HG03439 (cell line): Measurements from ENCODE around the gene ZGLP1.

Experiments
- ATAC-seq: cut with Tn5 transposase; IDR thresholded peaks from one replicate; pipeline ENCODE4 v1.9.1; 2021; ENCODE audit warnings: mild to moderate bottlenecking, moderate library complexity; ENCODE audit not compliant: unreplicated experiment

The ZGLP1 gene

GRCh38 chr19:10328558-10329429 is 19.2 kb upstream of the ZGLP1 start:
- ATAC-seq: no peak

DNA sequence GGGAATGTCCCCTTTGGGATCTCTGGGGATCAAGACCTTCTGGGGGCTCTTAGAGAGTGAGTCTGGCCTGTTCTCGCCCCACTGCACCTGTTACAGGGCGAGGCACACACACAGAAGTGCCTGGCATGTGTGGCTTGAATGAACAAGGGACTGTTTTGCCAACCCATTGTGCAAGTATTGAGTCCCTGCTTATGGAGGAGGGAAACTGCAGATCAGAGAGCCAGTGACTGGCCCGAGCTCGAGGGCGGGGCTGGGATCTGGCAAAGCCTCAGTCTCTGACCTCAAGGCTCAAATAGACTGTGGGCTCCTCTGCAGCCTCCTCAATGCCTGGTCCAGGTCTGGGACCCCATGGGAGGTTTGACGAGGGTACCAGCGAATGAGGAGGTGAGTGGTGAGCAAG is 18.2 kb upstream of the ZGLP1 start:
- no peak for ATAC-seq

DNA sequence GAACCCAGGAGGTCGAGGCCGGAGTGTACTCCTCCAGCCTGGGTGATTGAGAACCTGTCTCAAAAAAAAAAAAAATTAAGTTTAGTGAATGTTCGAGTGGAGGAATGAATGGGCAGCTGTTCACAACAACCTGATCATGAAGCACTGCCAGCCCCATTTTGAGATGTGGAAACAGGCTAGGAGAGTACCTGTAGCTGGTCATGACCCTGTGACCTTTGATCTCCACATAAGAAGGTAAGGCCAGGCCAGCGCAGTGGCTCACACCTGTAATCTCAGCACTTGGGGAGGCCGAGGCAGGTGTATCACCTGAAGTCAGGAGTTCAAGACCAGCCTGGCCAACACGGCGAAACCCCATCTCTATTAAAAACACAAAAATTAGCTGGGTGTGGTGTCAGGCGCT is 16.1 kb upstream of the ZGLP1 start:
- no peak for ATAC-seq

DNA sequence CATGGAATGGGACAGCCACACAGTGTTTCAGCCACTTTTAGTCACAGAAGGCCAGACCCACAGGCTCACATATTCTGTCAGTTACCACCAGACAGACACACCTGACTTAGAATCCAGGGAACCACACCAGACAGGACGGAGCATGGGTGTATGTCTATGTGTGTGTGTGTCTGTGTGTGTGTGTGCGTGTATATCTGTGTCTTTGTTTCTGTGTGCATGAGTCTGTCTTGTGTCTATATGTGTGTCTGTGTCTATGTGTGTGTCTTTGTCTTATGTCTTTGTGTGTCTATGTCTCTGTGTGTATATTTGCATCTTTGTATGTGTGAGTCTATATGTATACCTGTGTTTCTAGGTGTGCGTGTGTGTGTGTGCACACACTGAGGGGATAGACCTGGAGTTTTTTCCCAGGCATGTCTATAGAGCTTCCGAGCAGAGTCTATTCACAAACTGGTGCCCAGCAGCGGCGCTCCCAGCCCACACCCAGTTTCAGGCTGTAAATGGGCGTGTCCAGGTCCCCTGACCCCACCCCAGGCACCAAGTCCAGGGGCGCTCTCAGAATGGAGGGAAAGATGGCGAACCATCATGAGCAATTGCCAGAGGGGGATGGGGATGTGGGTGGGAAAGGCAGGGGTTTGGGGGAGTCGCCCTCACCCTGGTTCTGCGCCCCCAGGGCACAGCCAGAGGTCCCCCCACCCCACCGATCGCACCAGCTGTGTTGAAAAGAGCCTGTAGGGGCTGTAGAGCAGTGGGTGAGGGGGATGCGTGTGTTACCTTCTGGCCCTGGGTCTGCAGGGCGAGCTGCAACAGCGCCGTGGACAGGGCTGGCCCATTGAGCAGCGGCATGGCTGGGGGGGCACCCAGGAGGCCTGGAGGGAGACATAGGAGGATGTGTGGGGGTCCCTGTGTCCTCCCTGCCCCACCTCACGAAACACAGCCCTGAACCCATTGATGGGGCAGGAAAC is 12.5 kb upstream of the ZGLP1 start:
- no peak for ATAC-seq

- no peak for ATAC-seq
Observed at GRCh38 chr19:10321417-10321797, 11.8 kb upstream of the ZGLP1 start.

GRCh38 chr19:10320602-10321416 is 11.2 kb upstream of the ZGLP1 start:
- ATAC-seq: no peak

GRCh38 chr19:10318807-10319682 is 9.4 kb upstream of the ZGLP1 start:
- ATAC-seq: no peak

GRCh38 chr19:10317857-10318462 is 8.3 kb upstream of the ZGLP1 start:
- ATAC-seq: no peak

DNA sequence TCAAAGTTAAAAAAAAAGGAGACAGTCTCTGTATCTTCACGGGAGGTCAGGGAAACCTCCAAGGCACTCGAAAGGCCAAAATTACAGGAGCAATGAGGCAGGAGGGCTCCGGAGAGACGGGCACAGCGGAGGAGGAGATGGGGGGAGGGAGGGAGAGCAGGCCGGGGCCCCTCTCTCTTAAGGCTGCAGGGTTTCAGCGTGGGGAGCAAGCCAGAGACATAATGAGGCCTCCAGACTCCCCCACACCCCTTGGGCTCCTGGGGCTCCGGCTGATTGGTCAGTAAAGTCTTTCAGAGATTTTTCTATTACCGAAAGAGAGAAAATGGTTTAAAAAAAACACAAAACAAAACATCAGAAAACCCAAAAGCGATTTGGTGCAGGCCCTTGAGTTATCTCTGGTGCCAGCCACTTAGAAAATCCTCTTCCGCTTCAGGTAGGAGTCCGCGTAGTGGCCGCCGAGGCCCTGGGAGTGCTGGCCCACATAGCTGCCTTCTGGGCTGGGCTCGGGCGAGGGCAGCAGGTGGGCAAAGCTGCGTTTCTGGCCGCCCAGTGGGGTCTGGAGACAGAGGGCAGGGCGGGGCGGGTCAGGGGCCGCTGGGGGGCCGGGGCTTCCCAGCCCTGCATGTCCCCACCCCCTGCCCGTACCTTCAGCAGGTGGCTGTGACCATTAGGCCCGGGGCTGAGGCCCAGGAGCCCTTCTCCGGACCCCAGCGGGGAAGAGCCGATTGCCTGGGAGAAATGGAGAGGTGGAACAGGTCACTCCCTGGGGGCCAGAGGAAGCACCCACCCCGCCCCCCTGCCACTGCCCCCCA is 7.6 kb upstream of the ZGLP1 start:
- no peak for ATAC-seq

GRCh38 chr19:10316229-10317044 is 6.8 kb upstream of the ZGLP1 start:
- ATAC-seq: no peak

DNA sequence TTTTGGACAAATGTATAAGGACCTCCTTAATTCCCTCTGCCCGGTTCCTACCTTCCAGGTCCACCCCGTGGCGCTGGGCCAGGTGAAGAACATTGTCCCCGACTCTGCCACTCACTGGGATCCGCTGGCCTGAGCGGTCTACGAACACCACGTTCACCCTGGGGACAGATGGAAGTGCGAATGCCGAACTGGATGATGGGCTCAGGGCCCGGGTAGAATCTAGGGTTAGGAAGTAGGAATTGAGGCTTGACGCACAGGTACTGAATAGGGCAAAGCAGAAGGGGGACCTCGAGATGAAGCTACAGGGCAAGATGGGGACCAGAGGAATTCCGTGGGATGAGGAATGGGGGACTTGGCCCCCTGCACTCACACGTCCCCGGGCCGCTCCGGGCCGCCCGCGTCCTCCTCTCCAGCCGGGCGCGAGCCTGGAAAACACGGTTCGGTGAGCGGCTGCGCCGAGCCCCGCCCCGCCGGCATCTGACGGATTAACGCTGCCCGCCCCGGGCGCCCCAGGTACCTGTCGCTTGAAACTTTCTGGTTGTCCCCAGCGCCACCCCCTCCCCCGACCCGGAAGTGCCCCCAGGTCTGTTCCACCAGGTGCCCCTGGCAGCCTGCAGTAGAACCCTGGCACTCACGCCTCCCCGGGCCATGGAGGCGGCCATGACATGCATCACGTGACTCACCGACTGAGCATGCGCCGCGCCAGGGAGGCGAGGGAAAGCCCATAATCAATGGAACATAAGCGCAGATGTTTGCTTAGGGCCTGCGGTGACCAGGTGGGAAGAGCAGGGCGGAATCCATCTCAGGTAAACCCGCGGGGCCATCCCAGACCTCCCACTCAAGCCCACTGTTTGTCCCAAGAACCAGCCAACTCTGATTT is 6.0 kb upstream of the ZGLP1 start, which contains the start of gene FDX2:
TSS of gene FDX2 (minus strand) at position 681 of the 880 bp plus-strand sequence. CDS start at position 662, 19 bp downstream.
- ATAC-seq: peak; percentile 59

- ATAC-seq: no peak
Observed at GRCh38 chr19:10306327-10306726, 3.3 kb downstream of the ZGLP1 start.

DNA sequence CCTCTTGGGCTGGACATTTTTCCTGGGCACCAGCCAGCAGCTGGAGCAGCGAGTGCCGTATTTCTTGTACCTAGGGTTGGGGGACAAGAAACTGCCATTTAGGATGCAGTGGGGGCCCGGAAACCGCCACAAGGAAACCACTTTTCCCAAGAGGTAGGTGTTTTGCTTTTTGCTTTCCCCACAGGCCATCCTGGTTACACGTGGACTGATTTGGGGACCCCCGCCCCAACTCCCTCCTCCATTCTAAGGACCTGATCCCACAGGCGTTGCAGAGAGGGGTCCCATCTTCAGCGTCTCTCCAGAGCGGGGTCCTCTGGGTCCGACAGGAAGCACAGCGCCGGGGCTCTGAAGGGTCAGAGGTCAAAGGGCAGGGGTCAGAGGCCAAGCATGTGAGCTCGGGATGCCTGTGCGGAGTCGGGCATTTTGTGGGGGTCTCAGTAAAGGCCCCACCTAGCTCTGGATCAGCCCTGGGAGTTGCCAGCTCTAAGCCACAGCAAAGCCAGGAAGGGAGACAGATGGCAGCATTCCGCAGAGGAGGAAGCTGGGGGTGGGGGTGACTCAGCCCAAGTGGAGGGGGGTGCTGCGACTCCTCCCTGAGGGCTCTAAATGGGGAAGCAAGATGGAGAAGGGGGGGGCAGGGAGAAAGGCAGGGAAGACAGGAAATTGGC is 4.3 kb downstream of the ZGLP1 start:
- no peak for ATAC-seq

GRCh38 chr19:10299545-10300458 is 9.8 kb downstream of the ZGLP1 start:
- ATAC-seq: no peak
